HEK293T (cell line): ENCODE measurements around the gene FNDC8.

Experiments used
- BHLHE40 ChIP-seq: fragments of 450-650 bp; IDR thresholded peaks from 2 replicates; pipeline ENCODE4 v1.6.1; 2016; ENCODE audit warnings: mild to moderate bottlenecking, moderate library complexity, borderline replicate concordance
- CTBP1 ChIP-seq: fragments of 450-650 bp; IDR thresholded peaks from 2 replicates; pipeline ENCODE4 v1.6.1; 2016; ENCODE audit warnings: borderline replicate concordance
- ELF4 ChIP-seq: fragments of 450-650 bp; IDR thresholded peaks from 2 replicates; pipeline ENCODE4 v1.6.1; 2017; ENCODE audit warnings: antibody characterized with exemption
- HDGF ChIP-seq: fragments of 450-650 bp; IDR thresholded peaks from 2 replicates; pipeline ENCODE4 v1.6.1; 2017; ENCODE audit warnings: antibody characterized with exemption, borderline replicate concordance
- L3MBTL2 ChIP-seq: fragments of 450-650 bp; conservative IDR thresholded peaks from 2 replicates; pipeline ENCODE4 v1.6.1; 2016; ENCODE audit warnings: mild to moderate bottlenecking
- SP1 ChIP-seq: fragments of 450-650 bp; IDR thresholded peaks from 2 replicates; pipeline ENCODE4 v1.6.1; 2017
- SUZ12 ChIP-seq: fragments of 450-650 bp; IDR thresholded peaks from 2 replicates; pipeline ENCODE4 v1.6.1; 2016; ENCODE audit warnings: mild to moderate bottlenecking
- TARDBP ChIP-seq: fragments of 450-650 bp; IDR thresholded peaks from 2 replicates; pipeline ENCODE4 v1.6.1; 2016
- TF ChIP-seq, protein P1 (sequence below): fragments of 450-650 bp; IDR thresholded peaks from 2 replicates; pipeline ENCODE4 v1.6.1; 2016

DNA sequence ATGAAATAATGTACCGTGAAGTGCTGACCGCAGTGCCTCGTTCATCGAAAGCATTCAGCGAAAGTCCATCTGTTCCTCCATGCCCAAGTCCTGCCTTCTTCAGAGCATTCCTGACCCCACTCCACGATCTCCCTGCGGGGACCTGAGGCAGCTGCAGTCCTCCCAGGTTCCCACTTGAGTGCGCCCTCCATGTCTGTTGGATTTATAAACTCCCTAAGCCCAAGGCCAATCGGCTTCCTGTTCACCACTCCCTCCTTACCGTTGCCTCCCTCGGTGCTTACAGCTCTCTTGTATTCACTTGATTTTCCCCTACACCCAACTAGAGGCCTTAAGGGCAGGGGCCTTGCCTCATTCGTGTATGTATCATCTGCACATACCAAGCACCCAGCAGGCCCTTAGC is 4.6 kb upstream of the FNDC8 start:
- no peak for TF ChIP-seq SP1
- TF ChIP-seq HDGF: no peak
- no peak for TF ChIP-seq SUZ12
- no peak for TF ChIP-seq CTBP1
- TF ChIP-seq, protein P1, sequence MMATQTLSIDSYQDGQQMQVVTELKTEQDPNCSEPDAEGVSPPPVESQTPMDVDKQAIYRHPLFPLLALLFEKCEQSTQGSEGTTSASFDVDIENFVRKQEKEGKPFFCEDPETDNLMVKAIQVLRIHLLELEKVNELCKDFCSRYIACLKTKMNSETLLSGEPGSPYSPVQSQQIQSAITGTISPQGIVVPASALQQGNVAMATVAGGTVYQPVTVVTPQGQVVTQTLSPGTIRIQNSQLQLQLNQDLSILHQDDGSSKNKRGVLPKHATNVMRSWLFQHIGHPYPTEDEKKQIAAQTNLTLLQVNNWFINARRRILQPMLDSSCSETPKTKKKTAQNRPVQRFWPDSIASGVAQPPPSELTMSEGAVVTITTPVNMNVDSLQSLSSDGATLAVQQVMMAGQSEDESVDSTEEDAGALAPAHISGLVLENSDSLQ: no peak
- no peak for TF ChIP-seq ELF4
- TF ChIP-seq TARDBP: no peak
- TF ChIP-seq BHLHE40: no peak
- no peak for TF ChIP-seq L3MBTL2
